ENCODE data around the gene BMP6. TPM values are rescaled to one million over a fixed set of nuclear protein-coding genes. Genes with fewer than 3 reads are reported as not detected.

Gene BMP6
- polyA plus RNA-seq, 1 donor (not counting 4 experiments of a cell fraction or from before 2014, with no cell fraction given) = 0.05 TPM

DNA sequence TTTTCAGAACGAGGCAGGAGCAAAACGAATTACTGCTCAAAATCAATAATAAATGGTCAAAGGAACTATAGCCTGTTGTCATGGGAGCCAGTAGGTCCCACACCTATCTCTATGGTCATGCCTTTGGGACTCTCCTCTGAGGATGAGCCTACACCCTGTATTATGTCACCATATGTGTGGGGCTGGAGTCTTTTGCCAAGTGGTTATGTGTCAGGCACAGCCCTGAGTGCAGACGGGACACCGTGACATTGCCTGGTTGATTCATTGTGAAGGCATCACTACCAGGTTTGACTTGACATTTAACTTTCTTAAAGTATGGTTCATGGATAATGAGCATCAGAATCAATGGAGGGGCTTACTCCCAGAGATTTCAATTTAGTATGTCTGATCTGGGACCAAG, 23.6 kb downstream of the BMP6 start:
- Histone ChIP-seq H3K4me2 (ENCODE audit: control insufficient read depth, extremely low read depth, insufficient read depth, low read depth, low read length) (no peak overlapping the region), H3K4me3 (ENCODE audit: control insufficient read depth in 2 of 3, extremely low read depth in 1 of 3, insufficient read depth in 2 of 3, low read depth in 1 of 3, low read length in 3 of 3) (no peak overlapping the region), H2AFZ (ENCODE audit: control insufficient read depth, low read length) (no peak overlapping the region), H3K36me3 (ENCODE audit: control insufficient read depth in 2 of 2, extremely low read depth in 1 of 2, insufficient read depth in 2 of 2, low read length in 2 of 2) (no peaks in the 10 kb centered on the region), H3K9me3 (ENCODE audit: control insufficient read depth, low read depth, low read length) (no peaks in the 10 kb centered on the region), H4K20me1 (ENCODE audit: control insufficient read depth, extremely low read depth, insufficient read depth, low read length) (no peaks in the 10 kb centered on the region), H3K9me1 (ENCODE audit: control insufficient read depth, extremely low read depth, insufficient read depth, low read length) (no peaks in the 10 kb centered on the region), H3K4me1 (ENCODE audit: control insufficient read depth, extremely low read depth, insufficient read depth, low read length) (no peaks in the 10 kb centered on the region), H3K9ac (ENCODE audit: control insufficient read depth, extremely low read depth, insufficient read depth, low read length) (no peak overlapping the region), H3K27me3 (ENCODE audit: control insufficient read depth, extremely low read depth, insufficient read depth, low read length) (peaks cover 8% of the 10 kb centered on the region), H3K27ac (ENCODE audit: control insufficient read depth, insufficient read depth, low read length) (no peak overlapping the region), H3K79me2 (ENCODE audit: control insufficient read depth, insufficient read depth, low read length) (no peaks in the 10 kb centered on the region)
- dilution Hi-C loops (cut with MboI; ENCODE audit: extremely low pct_ligation_motif_present, low sequenced_read_pairs) = no loop called here
- FAIRE-seq = no peak
- DNase-seq (ENCODE audit: low read depth, low spot score) = no peak
- no peak for TF ChIP-seq EZH2 (IDR thresholded peaks at IDR 0.05; ENCODE audit: low read length)
- TF ChIP-seq, protein P1, sequence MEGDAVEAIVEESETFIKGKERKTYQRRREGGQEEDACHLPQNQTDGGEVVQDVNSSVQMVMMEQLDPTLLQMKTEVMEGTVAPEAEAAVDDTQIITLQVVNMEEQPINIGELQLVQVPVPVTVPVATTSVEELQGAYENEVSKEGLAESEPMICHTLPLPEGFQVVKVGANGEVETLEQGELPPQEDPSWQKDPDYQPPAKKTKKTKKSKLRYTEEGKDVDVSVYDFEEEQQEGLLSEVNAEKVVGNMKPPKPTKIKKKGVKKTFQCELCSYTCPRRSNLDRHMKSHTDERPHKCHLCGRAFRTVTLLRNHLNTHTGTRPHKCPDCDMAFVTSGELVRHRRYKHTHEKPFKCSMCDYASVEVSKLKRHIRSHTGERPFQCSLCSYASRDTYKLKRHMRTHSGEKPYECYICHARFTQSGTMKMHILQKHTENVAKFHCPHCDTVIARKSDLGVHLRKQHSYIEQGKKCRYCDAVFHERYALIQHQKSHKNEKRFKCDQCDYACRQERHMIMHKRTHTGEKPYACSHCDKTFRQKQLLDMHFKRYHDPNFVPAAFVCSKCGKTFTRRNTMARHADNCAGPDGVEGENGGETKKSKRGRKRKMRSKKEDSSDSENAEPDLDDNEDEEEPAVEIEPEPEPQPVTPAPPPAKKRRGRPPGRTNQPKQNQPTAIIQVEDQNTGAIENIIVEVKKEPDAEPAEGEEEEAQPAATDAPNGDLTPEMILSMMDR (optimal IDR thresholded peaks at IDR 0.05 in 1 of 3, IDR thresholded peaks at IDR 0.05 in 1 of 3, conservative IDR thresholded peaks at IDR 0.05 in 1 of 3; ENCODE audit: extremely low read depth in 1 of 3, insufficient read depth in 2 of 3, low read length in 3 of 3) = no peak

DNA sequence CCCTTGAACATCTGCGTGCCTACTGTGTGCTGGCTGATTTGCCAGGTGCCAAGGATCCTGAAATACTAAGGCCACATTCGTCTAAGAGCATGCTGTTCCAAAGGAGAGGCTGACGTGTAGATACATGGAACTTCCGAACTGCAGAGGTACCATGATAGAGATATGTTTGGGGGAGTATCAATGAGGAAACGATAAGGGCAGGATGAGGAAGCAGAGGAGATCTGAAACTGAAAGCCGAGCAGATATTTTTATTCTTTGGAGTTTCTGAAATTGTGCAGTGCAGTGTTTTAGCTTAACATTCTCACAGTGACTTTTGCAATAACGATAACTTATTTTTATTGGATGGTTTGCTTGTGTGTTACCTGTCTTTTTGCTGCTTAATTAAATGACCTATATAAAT, 24.3 kb downstream of the BMP6 start:
- Histone ChIP-seq H2AFZ (ENCODE audit: control insufficient read depth, low read length) (no peak overlapping the region), H3K9ac (ENCODE audit: control insufficient read depth, extremely low read depth, insufficient read depth, low read length) (no peak overlapping the region), H3K4me2 (ENCODE audit: control insufficient read depth, extremely low read depth, insufficient read depth, low read depth, low read length) (no peak overlapping the region), H4K20me1 (ENCODE audit: control insufficient read depth, extremely low read depth, insufficient read depth, low read length) (no peaks in the 10 kb centered on the region), H3K9me1 (ENCODE audit: control insufficient read depth, extremely low read depth, insufficient read depth, low read length) (no peaks in the 10 kb centered on the region), H3K4me3 (ENCODE audit: control insufficient read depth in 2 of 3, extremely low read depth in 1 of 3, insufficient read depth in 2 of 3, low read depth in 1 of 3, low read length in 3 of 3) (no peak overlapping the region), H3K9me3 (ENCODE audit: control insufficient read depth, low read depth, low read length) (no peaks in the 10 kb centered on the region), H3K27me3 (ENCODE audit: control insufficient read depth, extremely low read depth, insufficient read depth, low read length) (peaks cover 8% of the 10 kb centered on the region), H3K27ac (ENCODE audit: control insufficient read depth, insufficient read depth, low read length) (no peak overlapping the region), H3K4me1 (ENCODE audit: control insufficient read depth, extremely low read depth, insufficient read depth, low read length) (no peaks in the 10 kb centered on the region), H3K36me3 (ENCODE audit: control insufficient read depth in 2 of 2, extremely low read depth in 1 of 2, insufficient read depth in 2 of 2, low read length in 2 of 2) (no peaks in the 10 kb centered on the region), H3K79me2 (ENCODE audit: control insufficient read depth, insufficient read depth, low read length) (no peaks in the 10 kb centered on the region)
- FAIRE-seq (no peak), DNase-seq (ENCODE audit: low read depth, low spot score) (no peak)
- TF ChIP-seq, protein P1 (optimal IDR thresholded peaks at IDR 0.05 in 1 of 3, IDR thresholded peaks at IDR 0.05 in 1 of 3, conservative IDR thresholded peaks at IDR 0.05 in 1 of 3; ENCODE audit: extremely low read depth in 1 of 3, insufficient read depth in 2 of 3, low read length in 3 of 3) = no peak
- TF ChIP-seq EZH2 (IDR thresholded peaks at IDR 0.05; ENCODE audit: low read length) = no peak
- dilution Hi-C loops (cut with MboI; ENCODE audit: extremely low pct_ligation_motif_present, low sequenced_read_pairs) = no loop called here

All from keratinocyte (primary cell).